Measurements from ENCODE around the gene PLEKHB1. TPM values are rescaled to one million over a fixed set of nuclear protein-coding genes. Genes with fewer than 3 reads are reported as not detected.

The PLEKHB1 gene
- total and polyA plus RNA-seq, 12 donors = 1.3 to 11.2 (median 2.6) TPM

GRCh38 chr11:73654482-73655021 is 8.2 kb downstream of the PLEKHB1 start:
- DNase-seq = no peak
- 89 to 94% (median 91%) methylated on average over 7 of the region's 7 CpGs for WGBS, 4 donors
- H3K27me3 ChIP-seq = no peaks in the 10 kb centered on the region
- no peaks in the 10 kb centered on the region for H3K36me3 ChIP-seq (replicated peaks in 1 of 2)
- intact Hi-C loops (cut with DNase I) = loop anchor here in 1 of 2 donors (10.0 kb wide), 1 partner anchor 310 kb away; no protein-coding TSS in a partner anchor
- H3K4me3 ChIP-seq = no peak overlapping the region
- TF ChIP-seq POLR2A (IDR thresholded peaks at IDR 0.05) = no peak
- no peak for TF ChIP-seq CTCF (IDR thresholded peaks at IDR 0.05)
- H3K27ac ChIP-seq = no peak overlapping the region
- no peaks in the 10 kb centered on the region for H3K9me3 ChIP-seq (replicated peaks in 1 of 3)
- H3K4me1 ChIP-seq (replicated peaks in 1 of 2) = no peaks in the 10 kb centered on the region

GRCh38 chr11:73655686-73656085 is 9.3 kb downstream of the PLEKHB1 start:
- Histone ChIP-seq H3K36me3 (replicated peaks in 1 of 2) (no peaks in the 10 kb centered on the region), H3K4me3 (no peak overlapping the region), H3K27me3 (no peaks in the 10 kb centered on the region), H3K27ac (no peak overlapping the region), H3K9me3 (replicated peaks in 1 of 3) (no peaks in the 10 kb centered on the region), H3K4me1 (replicated peaks in 1 of 2) (peaks cover 0 to 6% of the 10 kb centered on the region in 2 donors)
- TF ChIP-seq POLR2A (IDR thresholded peaks at IDR 0.05) (no peak), CTCF (IDR thresholded peaks at IDR 0.05) (no peak)
- no peak for DNase-seq
- WGBS, 4 donors = 90 to 94% (median 91%) methylated on average over 2 to 8 of the region's 8 CpGs
- intact Hi-C loops (cut with DNase I) = loop anchor here in 1 of 2 donors (10.0 kb wide), 1 partner anchor 311 kb away; no protein-coding TSS in a partner anchor

GRCh38 chr11:73656985-73657384 is 10.6 kb downstream of the PLEKHB1 start:
- Histone ChIP-seq H3K27ac (no peak overlapping the region), H3K27me3 (no peaks in the 10 kb centered on the region), H3K36me3 (replicated peaks in 1 of 2) (no peaks in the 10 kb centered on the region), H3K4me3 (no peak overlapping the region), H3K9me3 (replicated peaks in 1 of 3) (no peaks in the 10 kb centered on the region), H3K4me1 (replicated peaks in 1 of 2) (peaks cover 0 to 12% of the 10 kb centered on the region in 2 donors)
- intact Hi-C loops (cut with DNase I) = loop anchor here in 1 of 2 donors (10.0 kb wide), 1 partner anchor 312 kb away; no protein-coding TSS in a partner anchor
- WGBS, 4 donors = 58 to 93% (median 67%) methylated on average over 3 of the region's 3 CpGs
- TF ChIP-seq POLR2A (IDR thresholded peaks at IDR 0.05) = no peak
- TF ChIP-seq CTCF (IDR thresholded peaks at IDR 0.05) = no peak
- no peak for DNase-seq

GRCh38 chr11:73659961-73660360 is 13.6 kb downstream of the PLEKHB1 start:
- TF ChIP-seq POLR2A (IDR thresholded peaks at IDR 0.05) (no peak), CTCF (IDR thresholded peaks at IDR 0.05) (no peak)
- intact Hi-C loops (cut with DNase I) = loop anchor here in 1 of 2 donors (2.0 to 10.0 kb wide), 4 partner anchors 33 to 358 kb away; no protein-coding TSS in a partner anchor
- Histone ChIP-seq H3K4me1 (replicated peaks in 1 of 2) (peaks cover 0 to 13% of the 10 kb centered on the region in 2 donors), H3K9me3 (replicated peaks in 1 of 3) (no peaks in the 10 kb centered on the region), H3K4me3 (no peak overlapping the region), H3K36me3 (replicated peaks in 1 of 2) (no peaks in the 10 kb centered on the region), H3K27me3 (no peaks in the 10 kb centered on the region), H3K27ac (no peak overlapping the region)
- DNase-seq = no peak
- 70 to 85% (median 78%) methylated on average over 3 of the region's 3 CpGs for WGBS, 4 donors

All from adrenal gland (tissue), 12 donors.